Hepatocyte (in vitro differentiated cells): ENCODE measurements around the gene KMO. TPM values are rescaled to one million over a fixed set of nuclear protein-coding genes. Genes with fewer than 3 reads are reported as not detected.

Source experiments
- DNase-seq: peaks from one replicate; pipeline ENCODE4 v3.0.0-alpha.2; 2016; ENCODE audit warnings: low spot score
- H2AFZ ChIP-seq: fragments of 200-600 bp; sonication (generic); 2 replicates; pipeline ENCODE4 v1.6.0; 2016; ENCODE audit warnings: antibody characterized with exemption, mild to moderate bottlenecking
- H3K27ac ChIP-seq: fragments of 200-600 bp; sonication (generic); 2 replicates; pipeline ENCODE4 v1.5.1; 2016; ENCODE audit warnings: mild to moderate bottlenecking
- H3K27me3 ChIP-seq: fragments of 200-600 bp; sonication (generic); 2 replicates; pipeline ENCODE4 v1.6.1; 2016
- H3K36me3 ChIP-seq: fragments of 200-600 bp; sonication (generic); replicated peaks from 2 replicates; pipeline ENCODE4 v1.5.1; 2016; ENCODE audit warnings: low read depth; ENCODE audit not compliant: insufficient read depth
- H3K4me1 ChIP-seq: fragments of 200-600 bp; sonication (generic); 2 replicates; pipeline ENCODE4 v1.5.1; 2016; ENCODE audit warnings: mild to moderate bottlenecking, moderate library complexity; ENCODE audit not compliant: insufficient read depth
- H3K4me2 ChIP-seq: fragments of 200-600 bp; sonication (generic); 2 replicates; pipeline ENCODE4 v1.6.0; 2016
- H3K4me3 ChIP-seq: fragments of 200-600 bp; sonication (generic); 2 replicates; pipeline ENCODE4 v1.5.1; 2016; ENCODE audit warnings: mild to moderate bottlenecking
- H3K79me2 ChIP-seq: fragments of 200-600 bp; sonication (generic); 2 replicates; pipeline ENCODE4 v1.6.0; 2017; ENCODE audit warnings: mild to moderate bottlenecking
- H3K9me2 ChIP-seq: fragments of 200-600 bp; sonication (generic); replicated peaks from 2 replicates; pipeline ENCODE4 v1.6.0; 2017; ENCODE audit warnings: mild to moderate bottlenecking; ENCODE audit not compliant: insufficient read depth
- H3K9me3 ChIP-seq: fragments of 200-600 bp; sonication (generic); 2 replicates; pipeline ENCODE4 v1.5.1; 2016; ENCODE audit warnings: low read depth, mild to moderate bottlenecking
- H4K20me1 ChIP-seq: fragments of 200-600 bp; sonication (generic); 2 replicates; pipeline ENCODE4 v1.6.0; 2016; ENCODE audit warnings: mild to moderate bottlenecking; ENCODE audit not compliant: insufficient read depth, poor library complexity, severe bottlenecking
- EZH2 ChIP-seq: fragments of 200-600 bp; sonication (generic); IDR thresholded peaks from 2 replicates; pipeline ENCODE4 v1.6.1; 2016; ENCODE audit warnings: antibody characterized with exemption, mild to moderate bottlenecking, borderline replicate concordance
- EZH2phosphoT487 ChIP-seq: fragments of 200-600 bp; sonication (generic); IDR thresholded peaks from one replicate; pipeline ENCODE4 v1.6.1; 2018; ENCODE audit warnings: antibody characterized with exemption, mild to moderate bottlenecking, low read depth, moderate library complexity; ENCODE audit not compliant: unreplicated experiment, severe bottlenecking
- WGBS: methylation state at CpG from one replicate; pipeline ENCODE4 v1.1.6; 2016; ENCODE audit warnings: low lambda C conversion rate; ENCODE audit errors: missing lambda C conversion rate; 5-methylcytosine and 5-hydroxymethylcytosine counted together
- polyA plus RNA-seq: library from polyadenylated mRNA; unstranded; fragments of >200 nt; fragmentation: Nextera tagmentation; extraction: Ambion mirVana; gene quantifications from 2 replicates; pipeline ENCODE4 v1.2.1, GENCODE V29; 2016
- total RNA-seq: library from RNA; depleted of rRNA; stranded (reverse); fragments of >200 nt; gene quantifications from 2 replicates; pipeline ENCODE4 v1.2.3, GENCODE V29; 2014
- TF ChIP-seq, protein P1 (sequence below): fragments of 200-600 bp; sonication (generic); IDR thresholded peaks from 2 replicates; pipeline ENCODE4 v1.5.1; 2016; ENCODE audit warnings: antibody characterized with exemption, mild to moderate bottlenecking; ENCODE audit not compliant: poor library complexity

KMO gene
- total and polyA plus RNA-seq, 2 experiments from 2014 or later = 1.4 to 2.8 TPM

DNA sequence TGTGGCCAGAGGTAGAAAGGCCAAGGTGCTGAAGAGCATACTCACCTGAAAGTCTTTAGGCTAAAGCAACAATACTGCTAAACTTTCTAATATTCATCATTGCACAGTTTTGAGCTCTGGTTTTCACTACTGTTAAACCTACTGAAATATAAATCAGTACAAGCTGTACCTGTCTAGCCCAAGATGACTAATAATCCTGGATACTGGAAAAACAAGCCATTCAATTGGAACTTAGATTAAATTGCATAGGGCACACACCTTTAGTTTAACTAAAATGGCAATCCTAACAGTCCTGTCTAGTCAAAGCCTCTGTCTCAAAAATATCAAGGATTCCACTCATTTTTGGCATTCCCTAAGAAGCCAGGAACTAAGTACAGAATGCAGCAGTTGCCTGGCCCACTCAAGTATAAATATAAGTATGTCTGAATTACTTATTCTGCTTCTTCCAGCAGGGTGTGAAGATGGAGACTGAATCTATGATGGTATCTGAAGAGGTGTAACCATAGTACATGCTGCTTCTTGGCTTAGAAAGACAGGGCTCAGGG, 104.9 kb downstream of the KMO start:
- no peaks in the 10 kb centered on the region for H3K9me2 ChIP-seq

DNA sequence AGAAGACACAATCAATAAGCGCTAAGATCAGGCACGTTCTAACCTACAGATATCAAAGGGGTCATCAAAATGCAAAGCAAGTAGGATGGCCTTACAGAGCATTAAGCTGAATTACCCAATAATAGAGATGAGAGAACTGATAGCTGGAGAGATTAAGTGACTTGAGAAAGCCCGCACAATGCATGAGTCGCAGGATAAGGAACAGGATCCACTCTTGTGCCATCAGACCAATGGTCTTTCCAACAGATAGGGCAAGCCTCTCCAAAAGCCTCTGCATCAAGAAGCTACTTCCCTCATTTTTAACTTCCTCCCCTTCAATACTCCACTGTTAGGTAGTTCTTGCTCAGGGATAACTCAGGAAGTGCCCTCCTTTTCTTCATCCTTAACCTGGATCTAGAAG, 105.4 kb downstream of the KMO start:
- Histone ChIP-seq H3K9me3 (no peaks in the 10 kb centered on the region), H3K4me3 (peak overlapping the region; percentile 10), H3K79me2 (peaks cover 35% of the 10 kb centered on the region), H2AFZ (no peak overlapping the region), H3K27ac (no peak overlapping the region), H3K4me2 (peak overlapping the region; percentile 80), H3K27me3 (no peaks in the 10 kb centered on the region), H3K9me2 (no peaks in the 10 kb centered on the region), H3K4me1 (peaks cover 24% of the 10 kb centered on the region), H3K36me3 (no peaks in the 10 kb centered on the region), H4K20me1 (no peaks in the 10 kb centered on the region)
- TF ChIP-seq EZH2 (no peak), EZH2phosphoT487 (no peak)
- TF ChIP-seq, protein P1, sequence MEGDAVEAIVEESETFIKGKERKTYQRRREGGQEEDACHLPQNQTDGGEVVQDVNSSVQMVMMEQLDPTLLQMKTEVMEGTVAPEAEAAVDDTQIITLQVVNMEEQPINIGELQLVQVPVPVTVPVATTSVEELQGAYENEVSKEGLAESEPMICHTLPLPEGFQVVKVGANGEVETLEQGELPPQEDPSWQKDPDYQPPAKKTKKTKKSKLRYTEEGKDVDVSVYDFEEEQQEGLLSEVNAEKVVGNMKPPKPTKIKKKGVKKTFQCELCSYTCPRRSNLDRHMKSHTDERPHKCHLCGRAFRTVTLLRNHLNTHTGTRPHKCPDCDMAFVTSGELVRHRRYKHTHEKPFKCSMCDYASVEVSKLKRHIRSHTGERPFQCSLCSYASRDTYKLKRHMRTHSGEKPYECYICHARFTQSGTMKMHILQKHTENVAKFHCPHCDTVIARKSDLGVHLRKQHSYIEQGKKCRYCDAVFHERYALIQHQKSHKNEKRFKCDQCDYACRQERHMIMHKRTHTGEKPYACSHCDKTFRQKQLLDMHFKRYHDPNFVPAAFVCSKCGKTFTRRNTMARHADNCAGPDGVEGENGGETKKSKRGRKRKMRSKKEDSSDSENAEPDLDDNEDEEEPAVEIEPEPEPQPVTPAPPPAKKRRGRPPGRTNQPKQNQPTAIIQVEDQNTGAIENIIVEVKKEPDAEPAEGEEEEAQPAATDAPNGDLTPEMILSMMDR = no peak
- 64% methylated on average over 4 of the region's 4 CpGs for WGBS
- no peak for DNase-seq

More for the DNA sequence above, 104.9 kb downstream of the KMO start:
- H3K27me3 ChIP-seq = no peaks in the 10 kb centered on the region
- no peak overlapping the region for H3K27ac ChIP-seq
- H3K4me1 ChIP-seq = peaks cover 24% of the 10 kb centered on the region
- no peaks in the 10 kb centered on the region for H3K9me3 ChIP-seq
- no peak overlapping the region for H2AFZ ChIP-seq
- no peak for DNase-seq
- no peaks in the 10 kb centered on the region for H4K20me1 ChIP-seq
- peaks cover 35% of the 10 kb centered on the region for H3K79me2 ChIP-seq
- H3K36me3 ChIP-seq = no peaks in the 10 kb centered on the region
- H3K4me3 ChIP-seq = no peak overlapping the region
- TF ChIP-seq, protein P1 = no peak
- no peak for TF ChIP-seq EZH2
- no peak for TF ChIP-seq EZH2phosphoT487
- peak overlapping the region; percentile 80 for H3K4me2 ChIP-seq

DNA sequence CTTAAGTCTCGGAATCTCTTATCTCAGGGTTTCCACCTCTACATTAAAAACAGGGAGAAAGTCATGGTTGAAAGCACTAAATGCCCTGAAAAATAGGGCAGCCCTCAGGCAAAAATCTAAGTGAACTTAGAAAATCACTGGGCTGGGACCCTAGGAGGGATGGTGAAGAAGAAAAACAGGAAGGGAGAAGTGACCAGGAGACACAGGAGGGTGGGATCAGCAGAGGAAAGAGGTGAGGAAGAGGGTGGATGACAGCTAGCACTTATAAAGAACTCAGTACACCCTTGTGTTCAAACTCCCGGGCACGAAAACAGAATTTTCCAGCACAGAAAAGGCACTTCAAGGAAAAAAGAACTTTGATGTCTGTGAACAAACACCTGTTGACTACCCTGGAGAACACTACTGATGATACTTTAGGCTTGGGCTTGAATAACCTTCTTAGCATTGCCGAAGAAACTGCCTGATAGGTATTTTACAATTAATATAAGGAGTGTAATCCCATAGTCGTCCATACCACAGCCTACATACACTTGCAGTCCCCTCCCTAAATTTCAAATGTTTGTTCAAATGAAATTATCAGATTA, 106.0 kb downstream of the KMO start:
- DNase-seq = no peak
- H3K4me2 ChIP-seq = peak overlapping the region; percentile 80
- H3K36me3 ChIP-seq = no peaks in the 10 kb centered on the region
- TF ChIP-seq EZH2phosphoT487 (no peak), EZH2 (no peak)
- TF ChIP-seq, protein P1 = no peak
- no peak overlapping the region for H2AFZ ChIP-seq
- peaks cover 35% of the 10 kb centered on the region for H3K79me2 ChIP-seq
- 58% methylated on average over 5 of the region's 5 CpGs for WGBS
- no peaks in the 10 kb centered on the region for H4K20me1 ChIP-seq
- H3K9me3 ChIP-seq = no peaks in the 10 kb centered on the region
- H3K27me3 ChIP-seq = no peaks in the 10 kb centered on the region
- H3K4me1 ChIP-seq = peaks cover 24% of the 10 kb centered on the region
- peak overlapping the region; percentile 86 for H3K4me3 ChIP-seq
- no peak overlapping the region for H3K27ac ChIP-seq
- H3K9me2 ChIP-seq = no peaks in the 10 kb centered on the region
